ENCODE measurements around the gene TENM3. TPM values are rescaled to one million over a fixed set of nuclear protein-coding genes. Genes with fewer than 3 reads are reported as not detected.

The TENM3 gene
- polyA plus RNA-seq, 1 of the 3 experiments (the other 2 are of a cell fraction) = 10.4 TPM

DNA sequence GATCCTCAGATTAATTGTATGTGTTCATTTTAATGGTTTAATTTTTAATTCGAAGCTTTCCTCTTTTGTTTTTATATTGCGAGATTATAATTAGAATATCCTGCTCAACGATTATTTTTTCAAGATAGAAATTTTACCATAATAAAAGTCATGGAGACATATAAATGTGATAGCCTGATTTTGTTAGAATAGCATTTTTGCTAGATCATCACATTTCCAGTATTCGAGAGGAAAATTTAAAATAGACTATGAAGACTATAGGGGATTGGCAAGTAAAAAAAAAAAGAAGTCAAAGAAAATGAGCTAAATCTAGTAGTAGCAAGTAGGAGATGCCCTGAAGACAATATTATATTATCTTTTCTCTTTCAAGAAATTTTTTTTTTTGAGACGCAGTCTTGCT, 60.6 kb downstream of the TENM3 start:
- CTCF ChIA-PET = no interaction called here
- H3K4me3 ChIP-seq (ENCODE audit: low read depth in 2 of 2, low read length in 1 of 2) = no peak overlapping the region
- no peaks in the 10 kb centered on the region for H3K27me3 ChIP-seq (ENCODE audit: insufficient read depth)
- H3K27ac ChIP-seq (ENCODE audit: low read depth in 2 of 2, low read length in 1 of 2) = no peak overlapping the region
- no peaks in the 10 kb centered on the region for H3K36me3 ChIP-seq (replicated peaks in 1 of 2; ENCODE audit: control insufficient read depth in 1 of 2, insufficient read depth in 2 of 2, low read length in 1 of 2)
- no peak overlapping the region for H3K9ac ChIP-seq
- peaks cover 6% of the 10 kb centered on the region for H3F3A ChIP-seq (replicated peaks; ENCODE audit: insufficient read depth)
- no peak for DNase-seq
- H3K9me2 ChIP-seq = no peaks in the 10 kb centered on the region
- peaks cover 0 to 9% of the 10 kb centered on the region in 2 experiments; a peak in 3 of 4 replicates for H3K4me1 ChIP-seq (ENCODE audit: control insufficient read depth in 1 of 2, insufficient read depth in 2 of 2, low read depth in 1 of 2, low read length in 1 of 2)
- H2AFZ ChIP-seq (ENCODE audit: low read depth) = no peak overlapping the region
- TF ChIP-seq ELF1 (IDR thresholded peaks at IDR 0.05) (no peak), FOXJ3 (CRISPR knock-in tag; IDR thresholded peaks at IDR 0.05) (no peak), JUND (IDR thresholded peaks at IDR 0.05) (no peak), FOSL2 (IDR thresholded peaks at IDR 0.05; ENCODE audit: borderline replicate concordance, low read depth) (no peak), MEF2A (IDR thresholded peaks at IDR 0.05; ENCODE audit: borderline replicate concordance, low read depth) (no peak), SIN3A (IDR thresholded peaks at IDR 0.05; ENCODE audit: borderline replicate concordance, low read depth, low read length) (no peak), YY1 (IDR thresholded peaks at IDR 0.05; ENCODE audit: low read depth) (no peak), TEAD4 (IDR thresholded peaks at IDR 0.05; ENCODE audit: borderline replicate concordance, insufficient read depth) (no peak), CHD2 (IDR thresholded peaks at IDR 0.05; ENCODE audit: low read length, partially characterized antibody) (no peak), GABPA (IDR thresholded peaks at IDR 0.05; ENCODE audit: low read depth) (no peak), TAF1 (IDR thresholded peaks at IDR 0.05; ENCODE audit: borderline replicate concordance, low read depth, low read length) (no peak), EP300 (IDR thresholded peaks at IDR 0.05; ENCODE audit: borderline replicate concordance in 1 of 2, low read depth in 1 of 2, low read length in 1 of 2) (no peak), FOXM1 (IDR thresholded peaks at IDR 0.05; ENCODE audit: low read depth) (no peak), MXI1 (IDR thresholded peaks at IDR 0.05; ENCODE audit: low read depth, low read length) (no peak), GATA2 (CRISPR knock-in tag; IDR thresholded peaks at IDR 0.05) (no peak), RFX5 (IDR thresholded peaks at IDR 0.05; ENCODE audit: low read length) (no peak), NFIC (IDR thresholded peaks at IDR 0.05; ENCODE audit: borderline replicate concordance) (no peak)
- TF ChIP-seq, protein P1, sequence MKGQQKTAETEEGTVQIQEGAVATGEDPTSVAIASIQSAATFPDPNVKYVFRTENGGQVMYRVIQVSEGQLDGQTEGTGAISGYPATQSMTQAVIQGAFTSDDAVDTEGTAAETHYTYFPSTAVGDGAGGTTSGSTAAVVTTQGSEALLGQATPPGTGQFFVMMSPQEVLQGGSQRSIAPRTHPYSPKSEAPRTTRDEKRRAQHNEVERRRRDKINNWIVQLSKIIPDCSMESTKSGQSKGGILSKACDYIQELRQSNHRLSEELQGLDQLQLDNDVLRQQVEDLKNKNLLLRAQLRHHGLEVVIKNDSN (IDR thresholded peaks at IDR 0.05; ENCODE audit: borderline replicate concordance, low read depth) = no peak
- TF ChIP-seq, protein P2, sequence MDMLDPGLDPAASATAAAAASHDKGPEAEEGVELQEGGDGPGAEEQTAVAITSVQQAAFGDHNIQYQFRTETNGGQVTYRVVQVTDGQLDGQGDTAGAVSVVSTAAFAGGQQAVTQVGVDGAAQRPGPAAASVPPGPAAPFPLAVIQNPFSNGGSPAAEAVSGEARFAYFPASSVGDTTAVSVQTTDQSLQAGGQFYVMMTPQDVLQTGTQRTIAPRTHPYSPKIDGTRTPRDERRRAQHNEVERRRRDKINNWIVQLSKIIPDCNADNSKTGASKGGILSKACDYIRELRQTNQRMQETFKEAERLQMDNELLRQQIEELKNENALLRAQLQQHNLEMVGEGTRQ (IDR thresholded peaks at IDR 0.05; ENCODE audit: borderline replicate concordance, low read depth, low read length) = no peak
- TF ChIP-seq, protein P3, sequence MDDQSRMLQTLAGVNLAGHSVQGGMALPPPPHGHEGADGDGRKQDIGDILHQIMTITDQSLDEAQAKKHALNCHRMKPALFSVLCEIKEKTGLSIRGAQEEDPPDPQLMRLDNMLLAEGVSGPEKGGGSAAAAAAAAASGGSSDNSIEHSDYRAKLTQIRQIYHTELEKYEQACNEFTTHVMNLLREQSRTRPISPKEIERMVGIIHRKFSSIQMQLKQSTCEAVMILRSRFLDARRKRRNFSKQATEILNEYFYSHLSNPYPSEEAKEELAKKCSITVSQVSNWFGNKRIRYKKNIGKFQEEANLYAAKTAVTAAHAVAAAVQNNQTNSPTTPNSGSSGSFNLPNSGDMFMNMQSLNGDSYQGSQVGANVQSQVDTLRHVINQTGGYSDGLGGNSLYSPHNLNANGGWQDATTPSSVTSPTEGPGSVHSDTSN (IDR thresholded peaks at IDR 0.05) = no peak
- 91% methylated on average over 5 of the region's 5 CpGs for WGBS (ENCODE audit: low lambda C conversion rate)
- H3K4me2 ChIP-seq = no peak overlapping the region
- no peaks in the 10 kb centered on the region for H3K79me2 ChIP-seq (ENCODE audit: insufficient read depth)
- H3K9me3 ChIP-seq = no peaks in the 10 kb centered on the region
- H4K20me1 ChIP-seq (ENCODE audit: insufficient read depth) = no peaks in the 10 kb centered on the region
- POLR2A ChIA-PET = no interaction called here
